Activated naive CD4-positive, alpha-beta T cell treated with anti-CD3 and anti-CD28 coated beads for 36 hours (primary cell): ENCODE data around the gene RASGEF1C. TPM values are rescaled to one million over a fixed set of nuclear protein-coding genes. Genes with fewer than 3 reads are reported as not detected.

Experiments used
- CTCF ChIA-PET: fragments of 350-600 bp; sonication (Branson Sonifier 250); formaldehyde crosslinking; loops from one replicate; lab custom pipeline; 2021; ENCODE audit warnings: antibody characterized with exemption; lab: Charles Lee
- DNase-seq: peaks from one replicate; pipeline ENCODE4 v3.0.0-alpha.2; 2020
- H3K27ac Mint-ChIP-seq: one replicate; pipeline ENCODE4 v1.8.0; 2021; ENCODE audit warnings: mild to moderate bottlenecking, mixed read lengths
- H3K27me3 Mint-ChIP-seq: one replicate; pipeline ENCODE4 v1.8.0; 2021; ENCODE audit warnings: low read depth, mixed read lengths
- H3K36me3 Mint-ChIP-seq: one replicate; pipeline ENCODE4 v1.8.0; 2021; ENCODE audit warnings: low read depth, mixed read lengths
- H3K4me1 Mint-ChIP-seq: one replicate; pipeline ENCODE4 v1.8.0; 2021; ENCODE audit warnings: low read depth, mixed read lengths
- H3K4me3 Mint-ChIP-seq: one replicate; pipeline ENCODE4 v1.8.0; 2021; ENCODE audit warnings: mild to moderate bottlenecking, moderate library complexity, mixed read lengths
- H3K9me3 Mint-ChIP-seq: one replicate; pipeline ENCODE4 v1.8.0; 2021; ENCODE audit warnings: mixed read lengths
- intact Hi-C: fragments of 100-400 bp; cut with micrococcal nuclease; formaldehyde crosslinking; loops from one replicate; pipeline ENCODE4 v1.15.1; 2023
- total RNA-seq, 2 experiments: library from RNA; stranded (reverse); gene quantifications; one replicate each; pipeline ENCODE4 v1.2.3, GENCODE V29; 2021

RASGEF1C gene
- total RNA-seq, 2 experiments from 2014 or later, result not detected

DNA sequence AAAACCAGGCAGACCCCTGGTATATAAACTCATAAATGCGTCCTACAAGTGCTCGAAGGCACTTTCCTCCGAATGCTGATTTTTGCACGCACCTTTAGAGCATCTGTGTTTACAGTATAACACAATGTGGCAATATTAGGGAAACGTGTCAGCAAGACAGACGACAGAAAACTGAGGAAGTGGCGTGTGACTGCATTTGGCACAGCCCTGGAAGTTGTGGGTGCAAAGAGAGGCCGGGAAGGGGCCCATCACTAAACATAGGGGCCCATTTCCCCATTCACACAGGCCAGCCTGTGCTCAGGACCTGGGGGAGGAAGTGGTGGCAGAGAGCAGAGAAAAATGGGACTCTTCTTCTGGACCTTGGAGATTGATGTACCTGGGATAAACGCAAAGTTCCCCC lies 48.2 kb downstream of the RASGEF1C start:
- H3K4me3 Mint-ChIP-seq, result no peak overlapping the region
- CTCF ChIA-PET, result no interaction called here
- intact Hi-C loops, result no loop called here
- H3K9me3 Mint-ChIP-seq, result peaks cover 7% of the 10 kb centered on the region
- peaks cover 19% of the 10 kb centered on the region for H3K27me3 Mint-ChIP-seq
- H3K36me3 Mint-ChIP-seq, result no peaks in the 10 kb centered on the region
- DNase-seq, result no peak
- no peak overlapping the region for H3K27ac Mint-ChIP-seq
- no peaks in the 10 kb centered on the region for H3K4me1 Mint-ChIP-seq

DNA sequence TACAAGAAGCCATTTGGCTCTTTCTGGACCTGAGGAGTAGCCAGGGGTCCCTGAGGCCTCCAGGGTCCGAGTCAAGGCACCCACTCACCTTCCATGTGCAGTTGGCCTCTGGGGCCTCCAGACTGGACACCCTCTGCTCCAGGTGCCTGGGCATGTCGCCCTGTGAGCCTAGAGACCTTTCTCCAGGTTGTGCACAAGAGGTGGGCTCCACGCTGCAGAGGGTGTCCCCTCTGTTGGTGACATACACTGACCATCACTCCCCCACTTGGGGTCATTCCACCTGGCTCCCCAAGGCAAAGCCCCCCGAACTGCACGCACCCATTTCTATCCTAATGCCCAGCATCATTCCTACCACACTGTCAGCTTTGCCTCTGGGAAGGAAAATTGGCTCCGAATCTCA lies 48.8 kb downstream of the RASGEF1C start:
- intact Hi-C loops, result no loop called here
- CTCF ChIA-PET, result no interaction called here
- H3K27me3 Mint-ChIP-seq, result peaks cover 19% of the 10 kb centered on the region
- H3K27ac Mint-ChIP-seq, result no peak overlapping the region
- peaks cover 7% of the 10 kb centered on the region for H3K9me3 Mint-ChIP-seq
- H3K36me3 Mint-ChIP-seq, result no peaks in the 10 kb centered on the region
- no peak for DNase-seq
- H3K4me1 Mint-ChIP-seq, result no peaks in the 10 kb centered on the region
- H3K4me3 Mint-ChIP-seq, result no peak overlapping the region

DNA sequence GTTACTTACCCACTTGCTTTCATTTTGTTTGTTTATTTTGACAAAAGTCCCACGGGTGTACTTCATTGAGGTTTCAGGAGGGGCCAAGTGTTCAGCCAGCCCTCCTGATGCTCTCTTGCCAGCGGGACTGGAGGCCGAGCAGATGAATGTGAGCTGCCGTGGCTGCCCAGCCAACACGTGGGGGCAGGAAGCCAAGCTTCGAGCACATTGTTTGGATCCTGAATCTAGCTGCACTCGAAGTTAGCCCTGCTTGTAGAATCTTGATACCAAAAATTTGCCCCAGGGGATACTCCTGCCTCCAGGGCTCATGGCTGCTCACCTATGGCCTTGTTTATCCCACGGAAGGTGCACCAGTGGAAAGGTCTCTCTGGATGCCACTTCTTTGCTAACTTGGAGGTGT lies 49.3 kb downstream of the RASGEF1C start:
- no peaks in the 10 kb centered on the region for H3K36me3 Mint-ChIP-seq
- CTCF ChIA-PET, result no interaction called here
- H3K27me3 Mint-ChIP-seq, result peaks cover 17% of the 10 kb centered on the region
- no peaks in the 10 kb centered on the region for H3K4me1 Mint-ChIP-seq
- peaks cover 5% of the 10 kb centered on the region for H3K9me3 Mint-ChIP-seq
- intact Hi-C loops, result no loop called here
- DNase-seq, result no peak
- no peak overlapping the region for H3K27ac Mint-ChIP-seq
- H3K4me3 Mint-ChIP-seq, result no peak overlapping the region

DNA sequence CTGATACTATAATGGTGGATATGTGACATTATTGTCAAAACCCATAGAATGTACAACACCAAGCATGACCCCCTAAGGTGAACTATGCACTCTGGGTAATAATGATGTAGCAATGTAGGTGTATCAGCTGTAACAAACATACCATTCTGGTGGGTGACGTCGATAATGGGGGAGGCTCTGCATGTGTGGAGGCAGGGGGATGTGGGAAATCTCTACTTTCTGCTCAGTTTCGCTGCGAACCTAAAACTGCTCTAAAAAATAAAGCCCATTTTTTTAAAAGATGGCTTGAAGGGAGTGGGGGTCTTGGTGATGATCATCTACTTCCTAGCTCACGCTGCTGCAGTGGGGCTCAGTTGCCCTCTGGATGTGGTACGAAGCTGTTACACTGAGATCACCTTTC lies 51.1 kb downstream of the RASGEF1C start:
- intact Hi-C loops, result no loop called here
- Mint-ChIP-seq H3K4me3 (no peak overlapping the region), H3K36me3 (no peaks in the 10 kb centered on the region), H3K9me3 (no peaks in the 10 kb centered on the region), H3K27me3 (peaks cover 12% of the 10 kb centered on the region), H3K27ac (no peak overlapping the region), H3K4me1 (no peaks in the 10 kb centered on the region)
- CTCF ChIA-PET, result interaction anchor here (0.6 kb wide), 1 partner anchor 948 kb away, joined by 4 read pairs; no protein-coding TSS in a partner anchor
- no peak for DNase-seq

DNA sequence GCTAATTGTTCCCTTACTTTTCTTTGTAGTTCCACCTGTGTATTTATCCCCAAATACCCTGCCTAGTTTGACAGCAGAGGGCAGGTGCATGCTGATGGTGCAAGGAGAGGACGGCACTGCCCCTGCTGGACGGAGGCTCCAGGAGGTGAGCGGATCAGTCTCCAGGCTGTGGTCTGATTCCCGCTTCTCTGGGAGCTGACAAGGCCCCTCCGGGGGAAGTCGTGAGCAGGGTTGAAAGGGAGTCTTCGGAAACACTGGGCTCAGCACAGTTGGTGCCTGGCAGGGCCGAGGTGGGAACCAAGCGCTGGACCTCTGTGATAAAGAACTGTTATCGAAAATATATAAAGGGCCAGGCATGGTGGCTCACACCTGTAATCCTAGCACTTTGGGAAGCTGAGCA lies 52.9 kb downstream of the RASGEF1C start:
- Mint-ChIP-seq H3K27ac (no peak overlapping the region), H3K4me1 (no peaks in the 10 kb centered on the region), H3K4me3 (no peak overlapping the region), H3K36me3 (no peaks in the 10 kb centered on the region), H3K9me3 (no peaks in the 10 kb centered on the region), H3K27me3 (peaks cover 12% of the 10 kb centered on the region)
- intact Hi-C loops, result no loop called here
- DNase-seq, result no peak
- CTCF ChIA-PET, result no interaction called here

DNA sequence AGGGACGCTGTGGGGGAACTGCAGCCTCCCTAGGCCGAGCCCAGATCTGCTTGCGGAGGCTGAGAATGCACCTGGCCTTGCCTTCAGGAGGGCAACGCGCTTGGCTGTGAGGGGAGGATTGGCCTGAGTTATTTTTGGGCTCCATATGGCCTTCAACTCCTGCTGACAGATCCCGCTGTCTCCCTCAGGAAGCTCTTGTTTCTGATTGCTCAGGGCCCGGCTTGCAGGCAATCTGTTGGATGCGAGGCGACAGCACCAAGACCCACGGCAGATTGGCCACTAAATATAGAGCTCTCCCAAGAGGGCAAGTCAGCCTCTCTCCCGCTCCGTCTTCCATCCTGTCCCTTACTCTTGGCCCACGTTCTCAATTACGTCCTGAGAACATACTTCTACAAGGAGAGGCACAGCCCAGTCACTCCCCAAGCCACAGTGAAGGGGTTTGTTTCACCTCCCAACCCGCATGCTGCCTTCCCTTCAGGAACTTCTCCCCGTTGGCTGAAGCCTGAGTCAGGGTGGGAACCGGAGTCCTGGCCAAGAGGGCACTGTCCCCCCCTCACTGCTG lies 53.6 kb downstream of the RASGEF1C start:
- Mint-ChIP-seq H3K27me3 (peaks cover 7% of the 10 kb centered on the region), H3K4me1 (no peaks in the 10 kb centered on the region), H3K9me3 (no peaks in the 10 kb centered on the region), H3K4me3 (no peak overlapping the region), H3K36me3 (no peaks in the 10 kb centered on the region), H3K27ac (no peak overlapping the region)
- intact Hi-C loops, result no loop called here
- CTCF ChIA-PET, result no interaction called here
- no peak for DNase-seq

DNA sequence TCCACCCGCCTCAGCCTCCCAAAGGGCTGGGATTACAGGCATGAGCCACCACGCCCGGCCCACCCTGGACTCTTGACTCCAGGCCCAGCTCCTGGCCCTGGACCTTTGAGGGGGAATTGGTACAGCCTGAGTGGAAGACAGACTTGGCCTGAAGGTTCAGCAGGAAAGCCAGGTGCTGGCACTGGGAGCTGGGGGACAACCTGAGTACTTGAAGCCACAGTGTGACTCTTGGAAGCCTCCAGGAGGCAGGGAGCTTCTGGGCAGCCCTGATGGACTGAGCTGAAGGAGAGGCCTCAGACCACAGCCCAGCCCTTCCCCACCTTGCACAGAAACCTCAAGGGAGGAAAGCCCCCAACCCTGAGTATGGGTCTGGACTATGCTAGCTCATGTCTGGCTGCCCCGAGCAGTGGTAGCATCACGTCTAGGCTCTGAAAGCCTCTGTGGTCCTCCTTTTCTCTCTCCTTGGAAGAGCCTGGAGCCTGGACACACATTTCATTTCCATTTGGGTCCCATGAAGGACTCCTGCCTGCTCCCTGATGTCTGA lies 54.1 kb downstream of the RASGEF1C start:
- H3K36me3 Mint-ChIP-seq, result no peaks in the 10 kb centered on the region
- H3K27ac Mint-ChIP-seq, result no peak overlapping the region
- no peak for DNase-seq
- no peak overlapping the region for H3K4me3 Mint-ChIP-seq
- peaks cover 2% of the 10 kb centered on the region for H3K9me3 Mint-ChIP-seq
- H3K27me3 Mint-ChIP-seq, result peaks cover 5% of the 10 kb centered on the region
- CTCF ChIA-PET, result no interaction called here
- intact Hi-C loops, result no loop called here
- no peaks in the 10 kb centered on the region for H3K4me1 Mint-ChIP-seq

DNA sequence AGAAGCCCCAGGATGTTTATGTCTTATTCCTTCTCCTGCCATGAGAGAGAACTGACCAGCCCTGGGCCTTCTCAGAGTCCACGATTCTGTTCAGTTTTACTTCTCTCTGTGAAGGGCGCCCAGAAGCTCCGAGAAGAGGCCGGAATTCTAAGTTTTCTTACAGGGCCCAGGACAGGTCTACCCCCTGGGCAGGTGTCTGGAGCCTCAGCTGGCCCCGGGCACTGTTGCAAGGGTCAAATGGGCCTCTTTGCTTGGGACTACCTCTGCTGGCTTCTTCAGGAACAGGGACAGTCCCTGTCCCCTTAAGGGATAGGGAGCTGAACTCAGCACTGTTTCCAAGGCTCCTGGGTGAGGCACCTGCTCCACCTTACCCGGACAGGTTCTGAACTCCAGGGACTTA lies 55.0 kb downstream of the RASGEF1C start:
- CTCF ChIA-PET, result no interaction called here
- no peak overlapping the region for H3K27ac Mint-ChIP-seq
- peaks cover 7% of the 10 kb centered on the region for H3K27me3 Mint-ChIP-seq
- no peak overlapping the region for H3K4me3 Mint-ChIP-seq
- H3K36me3 Mint-ChIP-seq, result peaks cover 2% of the 10 kb centered on the region
- no peak for DNase-seq
- no peaks in the 10 kb centered on the region for H3K4me1 Mint-ChIP-seq
- H3K9me3 Mint-ChIP-seq, result peaks cover 6% of the 10 kb centered on the region
- intact Hi-C loops, result no loop called here

DNA sequence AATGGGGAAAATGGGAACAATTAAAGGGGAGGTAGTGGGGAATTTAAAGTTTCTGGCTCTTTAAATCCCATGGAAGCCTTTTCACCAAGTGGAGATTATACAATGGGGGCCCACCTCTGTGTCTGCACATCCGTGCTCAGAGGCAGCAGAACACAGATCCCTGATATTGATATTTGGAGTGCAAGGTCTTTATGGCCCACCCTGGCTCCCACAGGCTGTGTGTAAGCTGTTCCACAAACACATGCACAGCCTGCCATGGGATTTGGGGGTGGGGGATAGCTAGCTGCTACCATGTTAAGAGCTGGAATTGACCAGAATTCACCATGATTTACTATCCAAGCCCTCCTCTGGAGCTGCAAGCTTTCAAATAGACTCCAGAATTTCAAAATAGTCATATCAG lies 55.9 kb downstream of the RASGEF1C start:
- Mint-ChIP-seq H3K27me3 (peaks cover 7% of the 10 kb centered on the region), H3K36me3 (peaks cover 2% of the 10 kb centered on the region), H3K27ac (no peak overlapping the region), H3K4me1 (no peaks in the 10 kb centered on the region), H3K9me3 (peaks cover 6% of the 10 kb centered on the region), H3K4me3 (no peak overlapping the region)
- CTCF ChIA-PET, result no interaction called here
- intact Hi-C loops, result no loop called here
- DNase-seq, result no peak

DNA sequence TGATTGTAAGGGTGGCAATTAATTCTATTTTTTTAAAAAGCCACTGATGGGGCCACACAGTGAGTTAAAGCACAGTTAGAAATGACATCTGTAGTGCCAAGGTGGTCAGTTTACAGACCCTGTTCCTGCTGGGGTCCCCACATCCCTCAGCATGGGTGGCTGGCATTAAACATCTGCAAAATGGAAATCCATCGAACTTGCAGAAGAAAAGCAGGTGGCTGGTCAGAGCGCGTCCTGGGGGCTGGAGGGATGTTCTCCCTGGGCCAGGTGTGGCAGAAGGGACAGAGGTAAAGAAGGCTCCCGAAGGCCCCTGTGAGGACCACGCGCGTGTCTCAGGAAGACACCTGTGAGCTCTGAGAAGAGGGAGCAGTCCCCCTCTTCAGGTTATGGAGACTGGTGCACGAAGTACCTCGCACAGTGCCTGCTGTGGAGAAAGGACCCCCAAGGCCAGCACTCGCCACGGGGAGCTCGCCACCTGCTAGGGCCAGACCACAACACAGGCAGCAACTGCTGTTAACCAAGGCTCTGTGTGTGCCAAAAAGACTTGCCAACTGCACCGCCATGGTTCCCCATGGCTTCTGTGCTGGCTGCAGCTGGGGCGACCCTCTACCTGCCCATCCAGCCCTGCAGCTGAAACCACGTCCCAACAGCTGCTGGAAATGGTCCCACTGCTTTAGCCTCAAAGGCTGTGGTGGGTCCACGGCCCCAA lies 65.2 kb downstream of the RASGEF1C start:
- H3K36me3 Mint-ChIP-seq, result no peaks in the 10 kb centered on the region
- peaks cover 17% of the 10 kb centered on the region for H3K27me3 Mint-ChIP-seq
- peaks cover 9% of the 10 kb centered on the region for H3K9me3 Mint-ChIP-seq
- DNase-seq, result no peak
- no peak overlapping the region for H3K4me3 Mint-ChIP-seq
- intact Hi-C loops, result no loop called here
- no peak overlapping the region for H3K27ac Mint-ChIP-seq
- no peaks in the 10 kb centered on the region for H3K4me1 Mint-ChIP-seq
- CTCF ChIA-PET, result no interaction called here

DNA sequence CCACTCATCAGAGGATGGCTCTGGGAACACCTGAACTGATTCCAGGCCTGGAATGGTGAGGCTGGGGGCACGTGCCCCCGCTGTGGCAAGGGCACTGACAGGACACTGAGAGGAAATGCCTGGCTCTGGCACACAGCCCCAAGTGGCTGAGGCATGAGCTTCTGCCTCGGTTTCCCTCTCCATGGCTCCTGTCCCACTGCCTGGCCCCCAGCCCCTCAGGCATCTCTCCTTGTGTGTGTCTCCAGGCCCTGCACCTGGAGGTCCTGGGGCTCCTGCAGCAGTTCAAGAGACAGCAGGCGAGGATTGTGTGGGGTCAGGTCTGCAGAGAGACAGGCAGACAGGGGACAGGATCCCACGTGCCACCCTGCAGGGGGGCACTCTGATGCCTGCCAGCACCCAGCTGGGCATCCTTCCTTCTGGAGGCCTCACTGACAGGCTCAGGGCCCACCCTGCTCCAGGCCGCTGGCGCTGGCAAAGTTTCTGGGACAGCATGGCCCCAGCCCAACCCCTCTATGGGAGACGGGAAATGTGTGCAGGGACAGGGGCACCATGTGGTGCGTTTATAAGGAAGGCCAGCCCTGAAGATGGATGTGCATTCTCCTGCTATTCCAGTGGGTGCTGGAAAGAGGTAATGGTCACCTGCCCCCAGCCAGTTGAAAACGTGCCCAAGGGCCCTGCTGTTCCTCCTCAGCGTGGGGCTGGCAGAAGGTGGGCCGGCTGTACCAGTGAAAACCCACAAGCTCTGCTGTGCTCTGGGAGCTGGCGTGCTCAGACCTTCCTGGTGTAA lies 66.0 kb downstream of the RASGEF1C start:
- Mint-ChIP-seq H3K4me3 (no peak overlapping the region), H3K9me3 (peaks cover 9% of the 10 kb centered on the region), H3K27me3 (peaks cover 17% of the 10 kb centered on the region), H3K36me3 (no peaks in the 10 kb centered on the region), H3K4me1 (no peaks in the 10 kb centered on the region), H3K27ac (no peak overlapping the region)
- CTCF ChIA-PET, result no interaction called here
- DNase-seq, result no peak
- intact Hi-C loops, result no loop called here

DNA sequence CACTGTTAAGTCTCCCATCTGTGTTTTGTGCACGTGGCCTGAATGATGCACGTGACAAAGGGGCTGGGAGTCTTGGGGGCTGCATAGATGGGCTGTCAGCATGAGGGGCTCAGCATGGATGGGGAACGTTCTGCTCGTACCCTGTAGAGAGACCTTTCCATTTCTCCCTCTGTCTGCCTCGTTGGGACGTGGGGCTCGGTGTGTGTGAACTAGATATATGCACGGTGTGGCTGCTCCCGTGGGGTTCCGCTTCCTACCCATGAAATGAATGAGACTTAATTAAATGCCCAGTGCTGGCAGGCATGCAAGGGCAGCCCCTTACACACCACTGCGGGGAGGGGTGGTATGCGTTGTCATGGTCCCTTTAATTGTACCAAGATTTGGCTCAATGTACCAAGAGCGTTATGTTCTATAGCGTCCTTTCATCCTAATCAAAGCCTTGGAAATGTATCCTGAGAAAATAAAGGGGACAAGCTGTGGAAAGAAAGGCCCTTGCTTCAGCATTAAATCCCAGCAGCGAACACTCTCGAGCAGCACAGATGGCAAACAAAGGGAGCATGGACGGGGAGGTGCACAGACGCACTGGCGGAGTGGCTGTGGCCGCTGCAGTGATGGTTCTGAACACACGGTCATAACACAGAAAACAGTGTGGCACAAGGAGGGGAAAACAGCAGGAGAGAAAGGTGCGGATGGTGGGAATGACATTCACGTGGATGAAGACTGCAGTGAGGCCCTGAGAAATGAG lies 66.8 kb downstream of the RASGEF1C start:
- Mint-ChIP-seq H3K4me3 (no peak overlapping the region), H3K4me1 (no peaks in the 10 kb centered on the region), H3K27ac (no peak overlapping the region), H3K9me3 (peaks cover 7% of the 10 kb centered on the region), H3K27me3 (peaks cover 12% of the 10 kb centered on the region), H3K36me3 (no peaks in the 10 kb centered on the region)
- no peak for DNase-seq
- intact Hi-C loops, result no loop called here
- CTCF ChIA-PET, result no interaction called here
